NCI-H1930 (cell line): Measurements from ENCODE around the gene ANKH.
"Not testable (repeated sequence)": the region's sequence is repeated elsewhere in the genome, so short reads cannot be mapped to it uniquely, and the experiment has no call there.

Experiments
- DNase-seq, 2 experiments: peaks; one replicate each; lab custom pipeline; 2025; lab: John Stamatoyannopoulos, UW

ANKH gene

DNA sequence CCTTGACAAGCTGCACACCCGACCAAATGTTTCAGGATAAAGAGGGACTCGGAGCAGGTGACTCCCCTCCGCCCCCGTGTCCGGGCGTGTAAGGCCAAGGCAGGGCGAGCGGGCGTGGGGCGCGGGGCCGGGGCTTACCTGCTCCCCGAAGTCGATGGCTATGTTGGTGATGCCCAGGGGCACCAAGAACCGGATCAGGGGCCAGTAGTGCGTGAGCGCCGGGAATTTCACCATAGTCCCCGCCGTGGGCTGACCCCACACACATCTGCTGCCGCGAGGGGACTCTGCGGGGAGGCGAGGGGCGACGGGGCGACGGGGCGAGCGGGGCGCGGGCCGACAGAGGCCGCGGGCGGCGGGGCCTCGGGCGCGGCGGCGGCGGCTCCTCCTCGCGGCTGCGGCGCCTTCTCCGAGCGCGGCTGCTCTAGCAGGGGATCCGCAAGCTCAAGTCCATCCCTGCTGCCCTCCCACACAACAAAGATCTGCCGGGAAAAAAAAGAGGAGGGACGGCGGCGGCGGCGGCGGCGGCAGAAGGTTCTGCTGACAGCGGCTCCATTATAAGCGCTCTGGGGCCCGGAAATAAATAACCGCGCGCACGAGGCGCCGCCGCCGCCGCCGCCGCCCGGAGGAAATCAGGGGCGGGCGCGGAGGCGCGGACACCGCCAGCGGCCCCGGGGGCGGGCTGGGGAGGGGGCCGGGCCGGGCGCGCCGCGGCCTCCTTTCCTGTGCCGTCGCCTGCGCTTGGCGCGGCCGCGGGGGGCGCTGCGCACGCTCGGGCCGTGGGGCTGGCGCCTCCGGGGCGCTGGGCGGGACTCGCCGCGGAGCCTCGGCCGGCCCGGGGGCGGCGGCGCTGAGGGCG is at the start of gene ANKH:
TSS of gene ANKH (minus strand) at position 565 of the 856 bp plus-strand sequence. CDS start at position 234, 331 bp downstream.
- peak; percentile 75 to 91 for DNase-seq

- no peak for DNase-seq
These were observed 48.5 kb upstream of the ANKH start for GRCh38 chr5:14920121-14920520.

- not testable (repeated sequence) for DNase-seq
These were observed 47.5 kb upstream of the ANKH start for GRCh38 chr5:14919106-14919505.

DNA sequence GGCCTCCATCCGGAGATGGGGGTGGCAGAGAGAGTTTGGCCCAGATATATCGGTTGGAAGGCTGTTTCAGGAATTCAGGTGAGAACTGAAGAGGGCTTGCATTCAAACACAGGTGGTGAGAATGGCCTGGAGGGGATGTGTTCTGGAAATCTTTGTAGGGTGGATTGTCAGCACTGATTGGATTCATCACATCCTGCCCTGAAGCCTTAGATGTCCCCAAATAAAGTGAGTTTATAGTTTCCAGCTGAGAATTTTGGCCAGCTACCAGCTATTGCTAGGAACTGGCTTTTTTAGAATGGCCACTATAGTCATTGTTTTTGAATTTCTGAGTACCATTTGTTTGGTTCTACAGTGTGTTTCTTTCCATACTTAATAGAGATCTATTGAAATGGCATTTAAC is 46.1 kb upstream of the ANKH start:
- DNase-seq, result no peak

DNA sequence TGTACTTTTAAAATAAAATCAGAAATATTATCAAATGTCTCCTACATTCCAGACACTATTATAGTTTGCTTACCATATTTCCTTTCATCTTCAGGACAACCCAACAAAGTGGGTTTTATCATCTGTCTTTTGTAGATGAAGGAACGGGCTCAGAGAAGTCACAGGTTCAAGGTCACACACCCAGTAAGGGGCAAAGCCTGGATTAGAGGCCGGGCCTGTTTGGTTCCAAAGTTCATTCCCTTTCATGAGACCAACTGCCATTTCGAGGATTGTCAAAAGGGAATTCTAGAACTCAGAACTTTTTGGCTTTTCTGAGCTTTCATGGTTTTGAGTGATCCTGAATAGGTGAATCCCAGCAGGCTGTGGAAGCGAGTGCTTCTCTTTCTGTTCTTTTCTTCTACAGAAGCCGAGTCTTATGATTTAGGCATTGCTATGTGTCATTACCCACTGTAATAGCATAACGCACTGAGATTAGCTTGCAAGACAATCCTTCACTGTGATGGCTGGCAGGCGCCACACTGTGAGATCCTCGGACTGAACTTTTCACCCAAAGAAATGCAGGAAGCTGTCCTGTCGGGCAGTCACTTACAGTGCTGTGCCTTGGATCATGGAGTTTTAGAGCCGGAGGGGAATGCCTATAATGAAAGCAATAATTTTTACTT is 43.8 kb upstream of the ANKH start:
- DNase-seq, result no peak

GRCh38 chr5:14914623-14915260 is 43.2 kb upstream of the ANKH start:
- no peak for DNase-seq

GRCh38 chr5:14914193-14914592 is 42.6 kb upstream of the ANKH start:
- no peak for DNase-seq

- DNase-seq, result no peak
These were observed 41.5 kb upstream of the ANKH start for GRCh38 chr5:14913096-14913495.

DNA sequence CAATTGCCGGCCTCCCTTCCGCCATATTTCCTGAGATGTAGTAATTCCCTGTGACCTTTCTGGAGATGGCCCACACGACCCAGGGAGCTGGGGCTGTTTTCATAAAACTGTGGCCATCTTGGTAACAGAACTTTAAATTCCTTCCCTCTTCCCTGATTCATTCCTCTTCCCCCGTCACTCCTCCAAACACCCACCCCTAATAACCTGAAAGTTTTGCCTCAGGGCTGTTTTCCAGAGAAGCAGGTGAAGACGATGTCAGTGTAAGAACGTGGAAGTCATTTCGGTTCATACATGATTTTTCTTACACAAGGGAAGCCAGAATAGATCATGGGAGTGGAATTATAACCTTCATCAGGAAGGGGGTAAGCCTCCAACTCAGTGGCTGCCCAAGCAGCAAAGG is 40.6 kb upstream of the ANKH start:
- no peak for DNase-seq

DNA sequence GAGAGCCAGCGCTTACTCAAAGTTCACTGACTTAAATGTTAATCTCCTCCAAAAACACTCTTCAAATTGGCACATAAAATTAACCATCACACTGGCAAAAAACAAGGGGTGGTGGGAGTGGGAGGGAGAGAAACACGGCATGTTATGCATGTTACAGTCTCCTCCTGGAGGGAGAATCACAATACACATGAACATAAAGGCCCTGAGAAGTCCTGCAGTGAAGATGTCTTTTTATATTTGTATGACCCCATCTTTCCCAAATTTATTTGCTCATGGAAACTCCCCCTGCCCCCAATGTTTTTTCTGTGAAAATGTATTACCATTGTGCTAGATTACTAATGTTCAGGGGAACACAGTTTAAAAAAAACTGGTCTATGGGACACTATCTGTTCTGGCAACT is 37.8 kb upstream of the ANKH start:
- no peak for DNase-seq

DNA sequence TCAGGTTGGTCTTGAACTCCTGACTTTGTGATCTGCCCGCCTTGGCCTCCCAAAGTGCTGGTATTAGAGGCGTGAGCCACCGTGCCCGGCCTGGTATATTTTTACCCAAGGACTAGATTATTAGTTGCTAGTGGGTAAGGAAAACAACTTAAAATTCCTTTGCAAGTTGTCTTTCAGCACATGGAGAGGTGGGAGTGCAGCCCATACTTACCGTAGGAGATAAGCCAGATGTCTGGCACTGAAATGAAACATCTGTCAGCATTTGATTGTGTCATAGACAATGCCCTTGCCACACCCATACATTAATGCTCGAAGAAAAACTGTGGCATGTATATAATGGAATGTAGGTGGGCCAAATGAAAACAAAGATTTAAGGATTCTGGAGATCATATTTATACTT is 36.6 kb upstream of the ANKH start:
- no peak for DNase-seq

GRCh38 chr5:14906628-14907027 is 35.0 kb upstream of the ANKH start:
- DNase-seq, result no peak

- no peak for DNase-seq
These were observed 31.4 kb upstream of the ANKH start for GRCh38 chr5:14902826-14903560.

DNA sequence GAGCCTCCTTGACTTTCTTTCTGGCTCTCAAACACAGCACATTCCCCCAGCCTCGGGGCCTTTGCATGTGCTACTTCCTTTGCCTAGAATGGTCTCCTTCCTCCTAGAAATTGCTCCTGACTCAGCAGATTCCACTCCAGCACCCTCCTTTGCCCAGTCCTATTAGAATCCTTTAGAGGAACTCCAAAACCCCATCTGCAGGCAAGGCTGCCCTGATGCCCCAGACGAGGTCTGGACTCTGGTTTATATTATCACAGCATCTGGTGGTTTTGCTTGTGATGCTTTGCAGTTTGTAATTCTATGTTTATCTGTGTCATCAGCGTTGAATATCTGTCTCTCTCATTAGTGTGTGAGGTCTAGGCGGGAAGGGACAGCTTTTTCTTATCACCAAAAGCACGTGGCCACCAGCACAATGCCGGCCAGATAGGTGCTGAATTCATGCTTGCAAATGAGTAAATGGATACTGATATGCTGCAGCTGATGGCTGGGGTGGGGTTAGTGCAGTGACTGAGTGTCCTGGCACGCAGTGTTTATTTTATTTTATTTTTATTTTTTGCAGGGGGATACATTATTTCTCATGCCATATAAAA is 30.0 kb upstream of the ANKH start:
- no peak for DNase-seq

DNA sequence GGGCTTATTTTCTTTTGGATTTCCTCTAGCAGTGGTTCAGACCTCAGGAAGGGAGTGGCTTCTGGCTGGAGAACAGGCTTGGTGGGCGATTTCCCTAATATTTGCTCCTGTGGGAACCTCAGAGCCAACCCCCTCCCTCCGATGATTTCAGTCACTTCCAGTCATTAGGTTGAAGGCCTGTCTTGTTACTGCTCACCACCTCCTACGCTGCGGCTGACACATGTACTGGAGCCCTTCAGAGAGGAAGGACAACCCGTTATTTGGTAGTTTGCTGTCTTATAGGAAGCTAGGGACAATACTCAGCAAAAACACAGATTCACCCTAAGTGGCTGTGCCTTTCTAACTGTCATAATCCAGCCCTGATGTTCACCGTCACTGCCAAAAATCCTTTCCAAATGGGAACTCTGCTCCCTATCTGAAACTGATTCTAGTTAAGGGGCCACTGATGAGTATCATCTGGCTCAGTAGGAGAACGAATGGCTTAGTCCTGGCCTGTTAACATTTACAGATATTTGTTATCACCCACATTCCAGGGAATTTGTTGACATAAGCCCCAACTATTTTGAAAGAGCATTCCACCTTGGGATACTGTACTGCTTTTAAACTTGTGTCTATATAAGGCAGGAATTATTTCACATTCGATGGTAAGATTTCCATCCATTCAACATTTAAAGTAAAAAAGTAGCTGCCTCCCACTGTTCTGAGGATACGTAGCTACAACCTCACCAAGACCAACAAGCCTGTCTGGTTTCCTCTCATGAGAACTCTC is 29.3 kb upstream of the ANKH start:
- DNase-seq, result no peak

GRCh38 chr5:14896131-14896530 is 24.6 kb upstream of the ANKH start:
- DNase-seq, result no peak

DNA sequence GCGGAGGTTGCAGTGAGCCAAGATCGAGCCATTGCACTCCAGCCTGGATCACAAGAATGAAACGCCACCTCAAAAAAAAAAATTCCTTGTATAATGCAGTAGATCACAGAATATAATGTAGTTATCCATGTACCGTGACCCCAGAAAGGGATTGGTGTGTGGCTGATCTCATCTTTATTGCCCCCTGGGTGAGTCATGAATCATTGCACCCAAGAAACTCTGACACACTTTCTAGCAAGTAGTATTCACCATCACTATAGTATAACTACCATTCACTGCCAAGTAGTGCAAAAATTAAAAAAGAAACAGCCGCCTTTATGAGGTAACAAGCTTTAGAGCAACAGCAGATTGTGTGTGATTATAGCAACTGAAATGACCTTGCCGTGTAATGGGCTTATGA is 23.7 kb upstream of the ANKH start:
- no peak for DNase-seq

GRCh38 chr5:14894748-14895147 is 23.2 kb upstream of the ANKH start:
- no peak for DNase-seq

DNA sequence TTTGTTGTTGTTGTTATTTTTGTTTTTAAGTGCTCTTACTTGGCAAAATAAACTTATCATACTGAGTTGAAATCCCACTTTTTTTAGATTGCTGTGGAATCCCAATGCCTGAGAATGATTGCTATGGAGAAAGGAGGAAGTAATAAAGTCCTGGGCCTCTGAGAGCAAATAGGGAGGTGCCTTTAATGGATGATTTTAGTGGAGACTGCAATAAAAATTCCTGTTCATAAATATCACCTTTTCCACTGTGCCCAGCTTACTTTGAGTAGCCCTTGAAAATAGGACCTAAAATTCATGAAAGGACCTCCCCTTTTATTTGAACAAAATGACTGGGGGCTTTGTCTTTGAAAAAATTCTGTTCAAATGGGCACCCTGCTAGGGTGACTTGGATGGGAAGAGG is 21.8 kb upstream of the ANKH start:
- no peak for DNase-seq

- DNase-seq, result no peak
These were observed 19.3 kb upstream of the ANKH start for GRCh38 chr5:14890846-14891245.

DNA sequence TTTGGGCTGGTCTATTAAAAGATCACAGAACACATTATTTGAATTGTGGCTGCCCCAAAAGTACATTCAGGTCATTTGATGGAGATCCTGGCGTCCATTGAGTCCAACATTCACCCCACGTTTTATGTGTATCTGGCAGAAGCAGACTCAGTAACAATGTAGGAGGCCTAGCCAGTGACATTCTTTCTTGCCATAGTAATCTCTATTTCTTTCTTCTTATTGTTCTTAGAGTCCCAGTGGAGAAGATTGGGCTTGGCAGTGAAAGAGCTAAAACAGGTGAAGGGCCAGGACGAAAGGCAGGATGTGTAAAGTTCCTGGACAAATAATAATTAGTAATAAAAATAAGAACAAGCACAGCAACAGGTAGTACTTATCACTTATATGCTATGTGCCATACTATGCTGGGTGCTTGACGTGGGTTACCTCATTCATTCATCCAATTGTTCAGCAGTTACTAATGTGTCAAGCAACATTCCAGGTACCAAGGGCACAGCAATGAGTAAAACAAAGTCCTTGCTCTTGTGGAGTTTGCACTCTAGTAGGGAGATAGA is 12.6 kb upstream of the ANKH start:
- no peak for DNase-seq
